Measurements from ENCODE around the gene CLNS1A. TPM values are rescaled to one million over a fixed set of nuclear protein-coding genes. Genes with fewer than 3 reads are reported as not detected.
"Not testable (repeated sequence)": the region's sequence is repeated elsewhere in the genome, so short reads cannot be mapped to it uniquely, and the experiment has no call there.

Gene CLNS1A
- total RNA-seq, 1 experiment from 2014 or later: 236 TPM

DNA sequence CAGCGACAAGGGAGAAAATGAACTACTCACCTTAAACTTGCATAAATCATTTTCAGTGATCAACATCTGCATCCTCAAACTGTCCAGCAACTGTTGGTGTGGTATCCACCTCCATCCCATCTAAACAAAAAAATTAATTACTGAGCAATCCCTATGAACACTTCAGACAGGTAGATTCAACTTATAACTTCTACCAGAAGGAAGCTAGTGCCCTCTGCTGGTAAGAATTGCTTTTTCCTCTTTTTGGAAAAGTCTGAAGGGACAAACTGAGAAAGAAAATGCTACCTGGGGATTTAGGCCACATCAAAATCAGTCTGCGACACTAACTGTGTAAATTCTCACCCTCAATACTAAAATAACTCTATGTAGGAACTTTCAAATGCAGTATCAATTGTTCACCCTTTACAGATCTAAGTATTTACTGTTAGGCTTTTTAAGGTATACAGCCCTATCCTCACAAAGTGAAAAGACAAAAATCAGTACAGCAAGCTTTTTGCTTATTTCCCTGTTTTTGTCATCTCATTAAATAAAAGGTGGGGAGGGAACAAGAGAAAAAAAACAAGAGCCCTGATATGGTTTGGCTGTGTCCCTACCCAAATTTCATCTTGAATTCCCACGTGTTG is 17.9 kb downstream of the CLNS1A start:
- peak; percentile 14 for DNase-seq (ENCODE audit: low read depth)

DNA sequence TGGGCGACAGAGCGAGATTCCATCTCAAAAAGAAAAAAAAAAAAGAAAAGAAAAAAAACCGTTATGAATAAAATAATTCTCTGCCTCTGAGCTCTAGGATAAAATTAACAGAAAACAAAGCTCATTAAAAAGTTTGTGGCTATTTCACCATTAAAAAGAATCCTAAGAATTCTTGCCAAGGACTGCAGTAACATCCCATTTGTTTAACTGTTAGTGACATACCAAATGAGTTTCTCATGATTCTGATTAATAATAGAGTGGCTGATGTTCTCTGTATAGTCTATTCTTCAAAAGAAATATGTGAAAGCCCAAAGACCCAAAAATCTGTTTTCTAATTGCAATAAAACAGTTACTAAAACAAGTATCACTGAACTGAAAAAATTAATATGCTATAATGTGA is 19.7 kb downstream of the CLNS1A start:
- no peak for DNase-seq (ENCODE audit: low read depth)

DNA sequence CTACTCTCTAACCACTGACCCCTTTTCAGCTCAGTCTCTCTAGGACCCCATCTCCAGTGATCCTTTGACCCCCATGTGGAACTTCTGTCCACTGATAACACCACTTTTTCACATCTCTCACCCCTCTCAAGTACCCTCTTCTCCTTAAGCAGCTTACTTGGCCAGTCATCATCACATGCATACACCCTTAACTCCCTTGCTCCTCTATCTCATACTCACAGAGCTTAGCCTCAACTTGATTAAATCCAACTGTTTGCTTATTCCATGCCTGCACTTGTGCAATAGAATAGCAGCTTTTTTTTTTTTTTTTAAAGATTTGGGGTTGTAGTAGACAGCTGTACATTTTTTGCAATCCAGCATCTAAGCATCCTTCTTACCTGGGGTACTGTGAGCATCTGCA is 25.7 kb downstream of the CLNS1A start:
- DNase-seq (ENCODE audit: low read depth): no peak

DNA sequence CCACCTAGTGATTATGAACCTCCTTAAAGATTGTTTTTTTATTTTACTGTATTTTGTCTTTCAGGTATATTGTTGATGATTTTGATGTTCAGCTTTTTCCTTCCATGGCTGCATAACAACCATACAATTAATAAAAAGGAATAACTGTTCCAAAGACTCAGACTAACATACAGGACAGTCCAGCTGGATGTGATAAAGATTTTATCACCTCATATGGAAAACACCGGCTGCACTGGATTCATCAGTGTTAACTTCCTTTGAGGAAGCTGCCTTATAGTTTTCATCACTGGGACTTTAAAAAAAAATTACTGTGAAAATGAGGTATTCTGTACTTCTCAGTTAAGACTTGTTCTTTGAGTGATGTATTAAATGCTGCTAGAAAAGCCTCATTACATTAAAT is 28.4 kb downstream of the CLNS1A start:
- DNase-seq (ENCODE audit: low read depth): no peak

GRCh38 chr11:77604281-77604680 is 33.3 kb downstream of the CLNS1A start:
- DNase-seq (ENCODE audit: low read depth): no peak

DNA sequence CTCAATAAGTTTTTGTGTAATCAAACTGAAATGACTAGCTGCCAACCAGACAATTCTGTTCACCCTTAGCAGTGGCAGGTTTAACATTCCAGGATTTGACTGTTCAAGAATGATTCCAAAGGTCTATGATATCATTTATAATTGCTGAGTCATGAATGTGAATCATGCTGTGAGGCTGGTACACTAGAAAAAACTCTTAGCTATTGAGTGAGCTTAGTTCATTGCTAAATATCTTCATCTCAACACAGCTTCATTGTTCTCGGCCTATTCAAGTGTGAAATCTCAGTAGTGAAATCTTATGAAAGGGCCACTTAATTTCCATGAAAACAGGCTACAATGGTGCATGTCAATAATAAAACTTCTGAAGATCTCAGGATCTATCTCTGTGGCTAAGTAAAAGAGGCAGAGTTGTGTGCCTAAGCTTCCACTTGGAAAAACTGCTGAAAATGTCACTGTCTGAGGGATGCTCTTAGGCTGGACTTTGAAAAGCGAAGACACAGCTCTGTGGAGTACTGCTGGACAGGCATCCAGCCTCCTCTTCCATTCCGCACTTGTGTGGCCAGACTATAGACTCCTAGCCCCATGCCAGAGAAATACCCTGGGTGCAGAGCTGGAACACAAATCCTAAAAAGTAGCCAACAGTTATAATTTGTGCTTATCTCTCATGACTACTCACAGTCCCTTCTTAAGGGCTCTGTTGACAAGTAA is 35.1 kb downstream of the CLNS1A start:
- peak; percentile 65 for DNase-seq (ENCODE audit: low read depth)

DNA sequence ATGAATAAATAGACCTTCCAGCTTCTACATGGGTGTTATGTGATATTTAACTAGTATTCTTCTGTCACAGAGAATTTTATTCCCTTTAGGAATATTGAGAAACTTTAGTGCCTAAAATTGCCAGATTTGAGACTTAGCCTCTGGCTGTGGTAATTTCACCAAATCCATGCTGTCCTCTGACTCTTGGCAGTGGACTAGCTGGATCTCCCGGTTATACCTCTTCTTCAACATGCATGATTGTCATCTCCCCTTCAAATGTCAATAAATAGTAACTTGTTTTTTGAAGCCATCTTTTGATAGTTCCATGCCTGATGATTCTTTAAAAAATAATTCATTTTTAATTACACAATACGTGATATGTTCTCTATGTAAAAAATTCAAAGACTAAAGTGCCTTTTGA is 39.4 kb downstream of the CLNS1A start:
- DNase-seq (ENCODE audit: low read depth): no peak

- no peak for DNase-seq (ENCODE audit: low read depth)
Observed at GRCh38 chr11:77596626-77597025, 41.0 kb downstream of the CLNS1A start.

GRCh38 chr11:77593883-77594282 is 43.7 kb downstream of the CLNS1A start:
- DNase-seq (ENCODE audit: low read depth): no peak

GRCh38 chr11:77592727-77593126 is 44.9 kb downstream of the CLNS1A start:
- no peak for DNase-seq (ENCODE audit: low read depth)

DNA sequence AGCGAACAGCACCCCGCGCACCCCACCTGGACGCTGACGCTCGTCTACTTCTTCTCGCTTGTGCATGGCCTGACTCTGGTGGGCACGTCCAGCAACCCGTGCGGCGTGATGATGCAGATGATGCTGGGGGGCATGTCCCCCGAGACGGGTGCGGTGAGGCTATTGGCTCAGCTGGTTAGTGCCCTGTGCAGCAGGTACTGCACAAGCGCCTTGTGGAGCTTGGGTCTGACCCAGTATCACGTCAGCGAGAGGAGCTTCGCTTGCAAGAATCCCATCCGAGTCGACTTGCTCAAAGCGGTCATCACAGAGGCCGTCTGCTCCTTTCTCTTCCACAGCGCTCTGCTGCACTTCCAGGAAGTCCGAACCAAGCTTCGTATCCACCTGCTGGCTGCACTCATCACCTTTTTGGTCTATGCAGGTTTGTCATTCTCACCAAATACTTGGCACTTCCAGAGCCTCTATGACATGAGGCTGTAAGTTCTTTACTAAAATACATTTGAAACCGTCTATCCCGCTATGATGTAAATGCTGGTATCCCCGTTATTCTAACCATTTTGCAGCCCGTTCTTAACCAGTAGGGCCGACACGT is 47.3 kb downstream of the CLNS1A start:
- DNase-seq (ENCODE audit: low read depth): peak; percentile 24

GRCh38 chr11:77589521-77590193 is 47.9 kb downstream of the CLNS1A start, which contains the start of gene AQP11:
Gene AQP11, plus strand, starts transcription at chr11:77589953. Its CDS starts 40 bp downstream, at chr11:77589993.
- peak; percentile 89 for DNase-seq (ENCODE audit: low read depth)

- DNase-seq (ENCODE audit: low read depth): no peak
Observed at GRCh38 chr11:77589181-77589520, 48.4 kb downstream of the CLNS1A start.

DNA sequence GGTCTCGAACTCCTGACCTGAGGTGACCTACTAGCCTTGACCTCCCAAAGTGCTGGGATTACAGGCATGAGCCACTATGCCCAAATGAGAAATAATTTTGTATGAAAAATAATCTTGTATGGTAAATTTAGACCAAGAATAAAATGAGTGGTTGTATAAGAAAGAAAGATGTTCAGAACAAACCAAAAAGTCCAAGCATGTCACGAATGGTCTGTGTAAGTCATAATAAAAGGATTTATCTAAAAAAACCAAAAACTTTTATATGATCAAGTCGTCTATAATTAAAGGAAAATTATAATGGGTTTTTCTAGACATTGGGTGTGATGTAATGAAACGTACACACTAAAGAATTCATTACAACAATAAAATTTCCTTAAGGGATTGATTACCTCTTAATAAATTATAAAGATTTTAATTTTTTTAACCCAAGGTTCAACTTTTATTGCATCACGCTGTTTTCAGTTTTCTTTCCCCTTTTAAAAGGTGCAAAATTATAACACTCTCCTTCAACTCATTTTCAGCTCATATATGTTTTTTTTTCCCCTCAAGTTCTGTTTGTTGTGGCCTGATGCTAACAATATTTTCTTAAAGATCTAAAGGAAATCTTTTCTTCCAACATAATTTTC is 56.8 kb downstream of the CLNS1A start:
- no peak for DNase-seq (ENCODE audit: low read depth)

GRCh38 chr11:77575428-77575827 is 62.2 kb downstream of the CLNS1A start:
- DNase-seq (ENCODE audit: low read depth): not testable (repeated sequence)

- not testable (repeated sequence) for DNase-seq (ENCODE audit: low read depth)
Observed at GRCh38 chr11:77570896-77571295, 66.7 kb downstream of the CLNS1A start.

GRCh38 chr11:77569676-77570070 is 67.9 kb downstream of the CLNS1A start:
- DNase-seq (ENCODE audit: low read depth): no peak

DNA sequence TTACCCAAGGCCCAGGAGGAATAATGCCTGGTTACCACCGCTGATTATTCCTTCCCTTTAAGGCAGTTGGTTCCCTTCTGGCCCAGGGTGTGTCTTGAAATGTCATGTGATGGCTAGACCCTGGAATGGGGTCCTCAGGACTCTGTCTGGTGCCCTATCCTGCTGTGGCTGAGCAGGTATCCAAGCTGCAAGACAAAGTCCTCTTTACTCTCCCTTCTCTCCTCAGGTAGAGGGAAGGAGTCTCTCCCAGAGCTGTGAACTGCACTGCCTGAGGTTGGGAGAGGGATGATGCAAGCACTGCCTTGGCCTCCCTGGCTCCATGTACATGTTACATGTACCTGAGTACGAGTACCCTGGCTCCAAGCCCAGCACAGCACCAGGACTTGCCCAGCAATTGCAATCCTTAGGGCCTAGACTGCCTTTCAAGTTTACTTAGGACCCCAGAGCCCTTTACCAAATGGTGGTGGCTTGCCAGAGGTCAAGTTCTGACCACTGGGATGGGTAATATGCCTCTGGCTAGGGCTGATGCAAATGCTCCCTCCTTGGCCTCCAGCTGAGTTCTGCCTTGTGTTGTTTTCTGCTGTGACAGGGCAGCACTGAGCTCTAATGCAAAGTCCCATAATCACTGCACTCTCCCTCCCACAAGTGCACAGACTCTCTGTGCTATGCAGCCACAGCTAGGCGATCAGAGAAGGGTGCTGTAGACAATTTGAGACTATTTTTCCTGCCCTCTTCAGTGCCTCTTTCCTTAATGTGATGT is 68.5 kb downstream of the CLNS1A start:
- DNase-seq (ENCODE audit: low read depth): no peak

- no peak for DNase-seq (ENCODE audit: low read depth)
Observed at GRCh38 chr11:77568306-77568705, 69.3 kb downstream of the CLNS1A start.

Measured in Daoy (cell line).